ENCODE data around the gene CCDC34.
"Not testable (repeated sequence)": the region's sequence is repeated elsewhere in the genome, so short reads cannot be mapped to it uniquely, and the experiment has no call there.

The CCDC34 gene

DNA sequence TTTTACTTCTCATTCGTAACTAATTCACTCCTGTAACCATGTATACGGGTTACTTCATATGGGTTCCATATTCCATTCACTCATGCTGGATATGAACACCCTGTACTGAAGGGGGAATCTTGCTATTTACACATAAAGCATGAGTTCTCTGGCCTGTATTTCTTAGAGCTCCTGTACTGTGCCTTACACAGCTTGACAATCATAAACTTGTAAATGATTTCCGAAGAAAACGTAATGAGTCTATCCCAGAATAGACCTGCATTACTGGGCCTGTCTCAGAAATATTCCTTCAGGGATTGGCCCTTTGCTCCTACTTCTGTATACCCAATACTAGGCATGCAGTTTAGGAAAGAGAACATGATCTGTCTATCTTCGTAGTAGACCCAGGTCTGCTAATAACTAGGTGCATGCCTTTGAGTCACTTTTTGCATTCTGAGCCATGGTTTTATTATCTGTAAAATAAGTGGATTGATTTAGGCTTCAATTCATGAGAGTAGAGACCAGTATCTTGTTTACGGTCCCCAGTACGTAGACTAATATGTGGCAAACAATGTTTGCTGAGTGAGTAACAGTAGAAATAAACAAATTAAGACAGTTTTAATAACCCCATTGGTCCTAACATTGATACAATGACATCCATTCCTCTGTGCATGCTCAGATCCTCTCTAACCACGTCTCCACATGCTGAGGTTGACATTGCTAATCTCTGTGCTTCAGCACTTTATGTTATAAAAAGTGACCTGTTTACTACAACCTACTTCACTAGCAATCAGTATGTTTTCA lies 1.2 kb downstream of the CCDC34 start:
- no peak for DNase-seq (ENCODE audit: low read depth)

DNA sequence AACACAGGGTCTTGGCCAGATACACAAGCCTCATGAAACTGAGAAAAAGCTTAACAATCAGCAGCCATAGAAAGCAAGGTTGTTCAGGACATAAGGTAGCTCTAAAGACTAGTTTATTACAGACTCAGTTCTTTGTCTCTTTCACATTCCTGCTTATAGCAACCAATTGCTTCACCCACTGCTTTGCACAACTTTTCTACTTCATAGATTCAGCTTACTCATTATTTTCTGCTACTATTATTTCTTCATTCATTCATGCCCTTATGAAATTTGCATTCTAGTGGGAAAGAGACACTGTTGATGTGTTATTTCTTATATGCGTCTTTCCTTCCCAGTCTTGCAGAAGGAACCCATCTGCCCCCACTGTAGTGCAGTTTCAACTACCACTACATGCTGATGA lies 4.7 kb downstream of the CCDC34 start:
- DNase-seq (ENCODE audit: low read depth) = no peak

DNA sequence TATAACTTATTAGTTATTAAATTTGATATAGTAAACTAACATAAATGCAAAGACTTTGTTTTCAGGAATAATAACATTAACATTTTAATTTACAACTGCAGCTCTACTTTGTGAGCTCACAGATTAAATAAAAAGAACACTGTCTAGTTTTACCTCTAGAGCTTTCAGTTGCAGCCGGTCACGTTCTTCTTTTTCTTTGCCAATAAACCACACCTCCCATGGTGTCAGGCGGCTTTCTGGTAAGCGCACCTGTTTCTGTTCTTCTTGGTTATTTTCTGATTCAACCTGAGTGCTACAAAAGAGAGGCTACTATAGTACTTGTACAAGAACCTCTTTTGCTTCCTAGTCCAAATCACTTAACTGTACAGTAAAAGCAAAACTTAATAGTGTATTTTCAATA lies 5.8 kb downstream of the CCDC34 start:
- no peak for DNase-seq (ENCODE audit: low read depth)

DNA sequence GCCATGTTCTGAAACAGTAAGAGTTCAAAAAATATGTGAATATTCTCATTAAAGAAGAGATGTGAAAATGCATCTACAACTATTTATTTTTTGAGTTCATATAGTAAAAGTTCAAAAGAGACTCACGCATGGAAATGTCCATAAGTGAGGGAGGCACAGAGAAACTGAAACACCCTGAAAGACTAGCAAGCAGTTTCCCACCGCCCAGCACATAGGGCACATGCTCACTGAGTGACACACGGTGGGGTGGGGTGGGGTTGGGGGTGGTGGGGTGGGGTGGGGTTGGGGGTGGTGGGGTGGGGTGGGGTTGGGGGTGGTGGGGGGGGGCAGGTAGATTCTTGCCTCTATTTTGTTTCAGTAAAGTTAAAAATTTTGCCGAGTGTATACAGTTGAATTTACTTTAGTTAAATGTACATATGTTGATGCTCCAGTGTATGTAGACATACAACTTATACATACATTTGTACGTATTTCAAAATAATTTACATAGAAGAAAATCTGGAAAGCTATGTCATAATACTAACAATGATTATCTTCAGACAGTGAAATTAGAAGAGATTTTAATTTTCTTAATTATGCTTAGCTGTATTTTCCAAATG lies 6.3 kb downstream of the CCDC34 start:
- DNase-seq (ENCODE audit: low read depth) = no peak

DNA sequence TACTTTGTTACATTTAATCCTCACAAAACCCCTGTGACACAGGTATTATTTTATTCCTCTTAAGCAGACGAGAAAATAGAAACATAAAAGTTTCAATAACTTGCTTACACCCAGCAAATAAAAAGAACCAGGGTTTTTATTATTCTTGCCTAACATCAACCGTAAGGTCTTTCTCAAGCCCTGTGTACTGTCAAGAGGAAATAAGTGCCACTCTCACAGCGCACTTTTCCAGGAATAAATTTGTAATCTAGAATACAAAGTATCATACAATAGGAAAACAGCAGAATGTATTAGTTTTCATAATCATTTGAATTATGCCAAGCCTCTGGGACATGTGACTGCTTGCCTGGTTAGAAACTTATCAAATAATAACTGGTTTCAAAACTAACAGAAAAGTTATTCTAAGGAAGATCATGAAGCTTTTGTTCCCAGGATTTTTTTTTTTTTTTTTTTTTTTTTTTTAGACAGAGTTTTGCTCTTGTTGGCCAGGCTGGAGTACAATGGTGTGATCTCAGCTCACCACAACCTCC lies 7.4 kb downstream of the CCDC34 start:
- DNase-seq (ENCODE audit: low read depth) = no peak

DNA sequence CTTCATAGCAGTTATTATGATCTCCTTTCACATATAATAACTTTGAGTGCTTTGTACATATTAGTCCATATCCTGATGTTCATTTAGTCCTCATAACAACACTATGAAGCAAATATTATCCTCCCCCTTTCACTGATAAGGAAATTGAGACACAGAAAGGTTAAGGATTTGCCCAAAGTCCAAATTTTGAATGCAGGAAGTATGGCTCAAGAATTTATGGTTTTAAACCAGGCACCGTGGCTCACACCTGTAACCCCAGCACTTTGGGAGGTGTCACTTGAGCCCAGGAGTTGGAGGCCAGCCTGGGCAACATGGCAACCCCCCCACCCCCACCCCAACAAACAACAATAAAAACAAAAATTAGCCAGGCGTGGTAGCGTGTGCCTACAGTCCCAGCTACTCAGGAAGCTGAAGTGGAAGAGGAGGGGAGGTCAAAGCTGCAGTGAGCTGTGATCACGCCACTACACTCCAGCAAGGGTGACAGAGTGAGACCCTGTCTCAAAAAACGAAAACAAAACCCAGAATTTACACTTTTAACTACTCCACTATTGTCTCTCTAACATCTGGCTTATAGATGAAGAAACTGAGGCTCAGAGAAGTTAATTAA lies 8.6 kb downstream of the CCDC34 start:
- DNase-seq (ENCODE audit: low read depth) = no peak

DNA sequence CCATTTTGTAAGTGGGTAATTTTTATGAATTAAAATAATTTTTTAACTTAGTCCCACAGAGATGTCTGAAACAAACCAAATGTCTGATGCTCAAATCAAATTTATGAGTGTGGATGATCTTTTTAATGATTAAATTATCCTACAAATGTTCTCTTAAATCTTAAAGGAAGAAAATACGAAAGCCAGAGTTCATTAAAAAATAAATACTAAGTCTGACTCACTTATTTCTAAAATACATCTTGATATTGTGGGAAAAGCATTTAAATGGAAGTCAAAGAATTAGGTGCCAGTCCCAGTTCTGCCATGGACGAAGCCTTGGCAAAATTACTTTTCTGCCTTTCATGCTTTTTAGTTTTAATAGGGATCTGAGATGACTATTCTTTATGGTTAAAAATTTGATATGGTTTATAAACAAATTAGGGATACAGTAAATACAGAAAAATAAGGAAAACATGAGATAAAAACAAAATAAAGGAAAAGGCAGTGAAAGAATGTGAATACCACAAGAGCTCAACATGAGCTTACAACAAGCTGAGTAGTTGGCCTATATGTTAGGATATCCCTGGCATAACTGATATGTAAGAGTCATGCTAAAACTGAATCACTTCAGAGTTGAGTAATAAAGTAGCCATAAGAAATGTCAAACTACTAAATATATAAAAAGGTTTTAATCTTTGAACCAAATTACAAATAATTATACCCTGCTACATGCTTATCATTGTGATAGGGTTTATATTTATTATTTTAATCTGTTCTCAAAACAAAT lies 9.2 kb downstream of the CCDC34 start:
- DNase-seq (ENCODE audit: low read depth) = no peak

DNA sequence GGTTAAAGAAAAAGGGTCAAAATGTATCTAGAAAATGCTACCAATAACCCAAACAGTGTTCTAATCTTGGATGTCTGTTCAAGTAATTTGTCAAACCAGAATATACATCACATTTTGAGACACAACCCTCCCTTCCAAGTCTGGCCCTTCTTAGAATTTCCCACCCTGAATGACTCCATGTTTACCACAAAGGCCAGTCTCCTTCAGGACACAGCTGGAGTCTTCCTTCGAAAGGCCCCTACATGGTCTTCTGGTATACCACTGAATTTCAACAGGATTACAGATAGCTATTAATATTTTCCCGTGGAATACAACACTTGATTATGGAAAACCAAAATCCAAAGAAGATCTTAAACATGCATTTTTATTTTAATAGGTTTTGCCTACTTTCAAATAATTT lies 10.2 kb downstream of the CCDC34 start:
- no peak for DNase-seq (ENCODE audit: low read depth)

DNA sequence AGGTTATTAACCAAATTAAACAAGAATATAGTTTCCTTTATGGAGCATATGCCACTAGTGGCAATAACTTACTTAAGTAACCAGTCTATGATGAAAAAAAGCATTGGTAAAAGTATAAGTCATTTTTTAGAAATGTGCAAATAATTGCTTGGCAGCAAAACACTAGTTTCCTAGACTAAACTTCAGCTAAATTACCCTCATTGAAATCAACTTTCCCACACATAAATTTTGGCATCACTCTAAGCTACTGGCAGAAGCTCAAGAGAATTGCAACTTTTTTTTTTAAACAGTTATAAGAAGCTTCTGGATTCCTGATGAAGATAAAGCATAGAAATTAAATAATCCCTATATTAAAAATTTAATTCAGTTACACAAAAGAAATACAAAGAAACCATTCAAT lies 12.5 kb downstream of the CCDC34 start:
- DNase-seq (ENCODE audit: low read depth) = no peak

DNA sequence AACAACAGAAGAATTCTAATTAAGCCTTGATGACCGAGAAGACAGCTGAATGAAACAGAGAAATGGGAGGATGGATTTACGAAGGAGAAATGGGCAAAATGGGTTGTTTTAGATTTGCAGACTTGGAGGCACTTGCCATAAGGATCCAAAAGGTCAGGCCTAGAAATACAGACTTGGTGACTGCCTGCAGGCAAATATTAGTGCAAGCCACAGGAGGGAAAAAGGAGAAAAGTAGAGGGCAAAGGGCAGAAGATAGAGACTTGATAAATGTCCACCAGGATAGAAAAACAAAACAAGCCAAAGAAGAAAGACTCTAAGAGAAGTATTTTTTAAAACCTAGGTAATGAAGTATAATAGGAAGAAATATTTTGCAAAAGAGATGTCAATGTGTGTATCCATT lies 13.1 kb downstream of the CCDC34 start:
- DNase-seq (ENCODE audit: low read depth) = no peak

DNA sequence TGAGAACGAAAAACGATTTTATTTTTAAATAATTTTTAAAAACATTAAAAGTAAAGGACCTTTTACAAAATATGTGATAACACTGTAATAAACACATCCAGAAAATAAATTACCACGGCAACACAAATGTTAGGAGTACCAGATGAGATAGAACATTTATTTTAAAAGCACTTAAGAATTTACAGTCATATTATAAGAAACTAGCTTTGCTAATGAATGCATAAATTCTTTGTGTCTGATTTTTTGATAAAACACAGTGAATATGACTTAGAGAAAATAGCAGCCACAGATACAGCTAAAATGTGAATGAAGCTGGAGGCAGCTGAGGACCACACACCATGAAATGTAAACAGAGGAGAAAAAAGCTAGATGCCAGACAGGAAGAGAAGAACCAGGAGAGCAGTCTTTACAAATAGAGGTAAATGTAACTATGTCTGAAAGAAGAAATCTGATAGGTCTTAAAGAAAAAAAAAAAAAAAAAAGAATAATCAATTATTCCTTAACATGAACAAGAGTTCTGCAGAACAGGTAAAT lies 14.6 kb downstream of the CCDC34 start:
- DNase-seq (ENCODE audit: low read depth) = no peak

DNA sequence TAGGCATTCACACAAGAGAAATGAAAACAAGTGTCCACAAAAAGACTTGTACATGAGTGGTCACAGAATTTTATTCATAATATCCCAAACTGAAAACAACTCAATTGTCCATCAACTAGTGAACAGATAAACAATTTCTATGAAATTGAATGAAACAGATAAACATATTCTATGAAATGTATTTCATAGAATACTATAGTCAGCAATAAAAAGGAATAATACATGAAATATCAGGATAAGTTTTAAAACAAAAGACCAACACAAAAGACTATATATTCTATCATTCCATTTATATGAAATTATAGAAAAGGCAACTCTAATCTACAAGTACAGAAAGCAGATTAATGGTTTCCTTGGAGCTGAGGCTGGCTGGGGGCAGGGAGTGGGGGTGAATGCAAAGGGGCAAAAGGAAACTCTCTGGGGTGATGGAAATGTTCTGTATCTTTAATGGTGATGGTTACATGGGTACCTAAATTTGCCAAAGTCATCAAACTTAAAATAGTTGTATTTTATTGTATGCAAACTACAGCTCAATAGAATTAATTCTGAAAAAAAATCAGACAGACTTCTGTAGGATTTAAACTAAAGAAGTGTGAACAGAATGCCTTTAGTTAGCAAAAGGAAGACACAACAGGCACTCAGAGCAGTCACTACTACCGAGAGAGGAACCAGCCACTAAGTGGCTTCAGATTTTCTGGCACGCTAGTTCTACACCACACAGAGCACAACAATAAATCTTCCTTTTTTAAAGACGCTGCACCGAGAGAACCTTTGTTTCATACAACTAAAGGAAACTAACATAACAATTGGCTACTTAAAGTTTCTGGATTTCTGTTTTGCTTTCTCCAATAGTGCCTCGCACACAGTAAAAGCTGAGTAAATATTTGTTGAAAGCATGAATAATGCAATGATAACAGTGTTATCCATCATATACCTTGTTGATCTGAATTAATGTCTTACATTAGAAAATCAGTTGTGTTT lies 15.4 kb downstream of the CCDC34 start:
- DNase-seq (ENCODE audit: low read depth) = no peak

DNA sequence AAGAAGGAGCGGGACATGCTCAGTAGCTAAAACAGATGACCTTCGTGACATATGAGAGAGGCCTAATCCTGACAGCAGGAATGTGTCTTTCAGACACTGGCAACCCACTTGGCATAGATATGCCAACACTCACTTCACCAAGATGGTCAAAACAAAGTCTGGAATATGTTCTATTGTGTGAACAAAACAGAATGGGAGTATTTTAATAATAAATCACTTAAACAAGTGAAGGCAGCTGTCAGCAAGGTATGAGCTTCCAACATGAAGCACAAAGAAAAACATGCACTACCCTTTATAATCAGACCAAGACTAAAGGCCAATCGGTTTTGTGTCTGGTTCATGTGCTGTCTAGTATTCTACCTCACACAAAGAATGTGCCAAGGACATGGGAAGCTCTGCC lies 23.1 kb downstream of the CCDC34 start:
- no peak for DNase-seq (ENCODE audit: low read depth)

DNA sequence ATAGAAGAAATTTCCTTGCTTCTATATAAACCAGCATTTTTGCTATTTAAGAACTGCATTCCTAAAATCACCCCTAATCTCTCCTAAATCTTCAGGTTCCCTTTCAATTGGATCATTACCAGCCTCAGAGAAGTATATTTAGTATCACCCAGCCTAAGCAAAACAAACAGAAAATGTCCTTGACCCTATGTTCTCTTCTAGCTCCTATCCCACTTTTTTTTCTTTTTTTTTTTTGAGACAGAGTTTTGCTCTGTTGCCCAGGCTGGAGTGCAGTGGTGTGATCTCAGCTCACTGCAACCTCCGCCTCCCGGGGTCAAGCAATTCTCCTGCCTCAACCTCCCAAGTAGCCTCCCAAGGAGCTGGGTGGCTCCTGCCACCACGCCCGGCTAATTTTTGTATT lies 28.3 kb downstream of the CCDC34 start:
- not testable (repeated sequence) for DNase-seq (ENCODE audit: low read depth)

DNA sequence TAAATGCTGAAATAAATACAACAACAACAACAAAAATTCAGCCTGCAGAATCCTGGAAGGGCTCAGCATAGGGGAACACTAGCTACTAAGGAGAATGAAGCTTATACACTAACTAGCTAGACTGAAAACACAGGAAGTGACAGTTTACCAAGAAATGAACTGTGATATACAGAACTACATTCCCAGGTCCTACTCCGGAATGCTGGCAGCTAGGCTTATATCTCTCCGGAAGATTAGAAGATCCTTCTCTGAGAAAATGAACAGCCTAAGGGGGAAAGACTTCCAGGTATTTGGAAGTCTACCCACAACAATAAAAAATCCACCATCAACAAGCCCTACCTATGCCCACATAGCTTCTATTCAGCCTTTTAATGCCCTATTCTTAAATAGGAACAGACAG lies 31.0 kb downstream of the CCDC34 start:
- no peak for DNase-seq (ENCODE audit: low read depth)

DNA sequence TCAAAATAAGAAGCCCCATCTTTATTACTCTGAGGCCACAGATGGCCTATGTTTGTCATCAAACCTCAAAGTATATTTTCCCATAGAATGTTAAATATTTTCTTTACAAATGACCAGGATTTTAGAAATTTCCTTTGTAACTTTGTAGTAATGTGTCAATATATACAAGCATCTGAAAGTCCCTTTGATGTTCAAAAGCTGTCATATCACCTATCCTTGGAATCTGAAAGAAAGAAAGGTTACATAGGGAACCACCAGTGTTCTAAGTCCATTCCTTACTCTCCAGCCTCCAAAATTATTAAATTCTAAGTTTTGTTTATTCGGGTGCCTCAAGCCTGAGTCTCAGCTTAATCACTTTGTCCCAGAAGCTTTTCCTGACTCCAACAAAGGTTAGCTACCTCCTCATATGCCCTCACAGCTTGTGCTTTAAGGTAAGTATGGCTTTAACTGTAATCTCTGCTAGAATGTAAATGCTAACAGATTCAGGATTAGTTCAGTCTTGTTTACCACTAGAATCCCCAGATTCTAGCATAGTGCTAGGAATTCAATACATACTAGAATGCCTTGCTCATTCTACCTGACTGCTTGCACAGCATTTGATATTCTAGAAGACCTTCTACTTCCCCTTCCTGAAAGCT lies 32.3 kb downstream of the CCDC34 start:
- no peak for DNase-seq (ENCODE audit: low read depth)

DNA sequence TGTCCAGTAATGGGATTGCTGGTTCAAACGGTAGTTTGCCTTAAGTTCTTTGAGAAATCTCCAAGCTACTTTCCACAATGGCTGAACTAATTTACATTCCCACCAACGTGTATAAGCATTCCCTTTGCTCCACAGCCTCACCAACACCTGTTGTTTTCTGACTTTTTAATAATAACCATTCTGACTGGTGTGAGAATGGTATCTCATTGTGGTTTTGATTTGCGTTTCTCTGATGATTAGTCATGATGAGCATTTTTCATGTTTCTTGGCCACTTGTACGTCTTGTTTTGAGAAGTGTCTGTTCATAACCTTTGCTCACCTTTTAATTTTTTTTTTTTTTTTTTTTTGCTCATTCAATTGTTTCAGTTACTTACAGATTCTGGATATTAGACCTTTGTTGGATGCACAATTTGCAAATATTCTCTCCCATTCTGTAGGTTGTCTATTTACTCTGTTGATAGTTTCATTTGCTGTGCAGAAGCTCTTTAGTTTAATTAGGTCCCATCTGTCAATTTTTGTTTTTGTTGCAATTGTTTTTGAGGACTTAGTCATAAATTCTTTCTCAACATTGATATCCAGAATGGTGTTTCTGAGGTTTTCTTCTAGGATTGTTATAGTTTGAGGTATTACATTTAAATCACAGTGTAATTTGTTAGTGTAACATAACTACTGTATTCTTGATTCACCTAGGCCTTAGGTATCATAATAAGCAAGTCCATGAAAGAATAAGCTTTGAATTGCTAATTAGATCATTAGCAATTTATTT lies 33.0 kb downstream of the CCDC34 start:
- no peak for DNase-seq (ENCODE audit: low read depth)

DNA sequence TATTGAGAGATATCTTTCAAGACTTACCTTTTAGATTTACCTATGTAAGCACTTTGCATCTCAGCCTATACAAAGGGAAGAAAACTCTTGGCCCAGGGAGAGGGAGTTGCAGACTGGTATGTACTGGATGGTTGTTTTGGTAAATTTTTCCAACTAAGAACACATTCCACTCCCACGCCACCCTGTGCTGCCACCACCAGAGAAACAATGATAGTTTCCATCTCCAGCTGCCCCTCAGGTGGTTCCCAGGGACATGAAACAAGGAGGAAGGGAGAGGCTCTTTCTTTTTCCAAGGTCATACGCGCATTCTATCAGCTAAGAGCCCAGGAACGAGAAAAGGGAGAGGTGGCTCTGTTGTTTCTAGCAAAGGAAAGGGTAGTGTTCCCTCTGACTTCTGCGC lies 34.4 kb downstream of the CCDC34 start:
- no peak for DNase-seq (ENCODE audit: low read depth)

DNA sequence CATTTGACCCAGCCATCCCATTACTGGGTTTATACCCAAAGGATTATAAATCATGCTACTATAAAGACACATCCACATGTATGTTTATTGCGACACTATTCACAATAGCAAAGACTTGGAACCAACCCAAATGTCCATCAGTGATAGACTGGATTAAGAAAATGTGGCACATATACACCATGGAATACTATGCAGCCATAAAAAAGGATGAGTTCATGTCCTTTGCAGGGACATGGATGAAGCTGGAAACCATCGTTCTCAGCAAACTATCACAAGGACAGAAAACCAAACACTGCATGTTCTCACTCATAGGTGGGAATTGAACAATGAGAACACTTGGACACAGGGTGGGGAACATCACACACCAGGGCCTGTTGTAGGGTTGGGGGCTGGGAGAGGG lies 36.0 kb downstream of the CCDC34 start:
- DNase-seq (ENCODE audit: low read depth) = not testable (repeated sequence)

DNA sequence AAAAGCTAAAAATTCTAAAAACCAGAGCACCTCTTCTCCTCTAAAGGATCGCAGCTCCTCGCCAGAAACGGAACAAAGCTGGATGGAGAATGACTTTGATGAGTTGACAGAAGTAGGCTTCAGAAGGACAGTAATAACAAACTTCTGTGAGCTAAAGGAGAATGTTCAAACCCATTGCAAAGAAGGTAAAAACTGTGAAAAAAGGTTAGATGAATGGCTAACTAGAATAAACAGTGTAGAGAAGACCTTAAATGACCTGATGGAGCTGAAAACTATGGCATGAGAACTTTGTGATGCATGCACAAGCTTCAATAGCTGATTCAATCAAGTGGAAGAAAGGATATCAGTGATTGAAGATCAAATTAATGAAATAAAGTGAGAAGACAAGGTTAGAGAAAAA lies 40.8 kb downstream of the CCDC34 start:
- DNase-seq (ENCODE audit: low read depth) = not testable (repeated sequence)

Measured in stimulated activated CD8-positive, alpha-beta memory T cell treated with anti-CD3 and anti-CD28 coated beads, Interleukin-12 subunit alpha, Interleukin-12 subunit beta, amount 100 ng/mL, for 4 hours (primary cell).